Fibroblast of villous mesenchyme (primary cell): Measurements from ENCODE around the gene MADCAM1. TPM values are rescaled to one million over a fixed set of nuclear protein-coding genes. Genes with fewer than 3 reads are reported as not detected.
A peak's percentile ranks its signal among the peaks of the same experiment; 100 is the strongest.

Source experiments
- DNase-seq: peaks from one replicate; pipeline ENCODE4 v3.0.0-alpha.2; 2010; ENCODE audit warnings: low read depth
- H3K4me3 ChIP-seq: 2 replicates; pipeline ENCODE4 v1.5.1; 2011; ENCODE audit warnings: low read depth, mild to moderate bottlenecking, low read length
- CTCF ChIP-seq: IDR thresholded peaks from 2 replicates; pipeline ENCODE4 v1.5.1; 2012; ENCODE audit warnings: low read depth, mild to moderate bottlenecking, low read length; ENCODE audit not compliant: insufficient read depth
- total RNA-seq: library from RNA; depleted of rRNA; stranded (reverse); fragments of >200 nt; gene quantifications from 2 replicates; pipeline ENCODE4 v1.2.3, GENCODE V29; 2012

MADCAM1 gene
- total RNA-seq, 1 donor: under 0.01 TPM

DNA sequence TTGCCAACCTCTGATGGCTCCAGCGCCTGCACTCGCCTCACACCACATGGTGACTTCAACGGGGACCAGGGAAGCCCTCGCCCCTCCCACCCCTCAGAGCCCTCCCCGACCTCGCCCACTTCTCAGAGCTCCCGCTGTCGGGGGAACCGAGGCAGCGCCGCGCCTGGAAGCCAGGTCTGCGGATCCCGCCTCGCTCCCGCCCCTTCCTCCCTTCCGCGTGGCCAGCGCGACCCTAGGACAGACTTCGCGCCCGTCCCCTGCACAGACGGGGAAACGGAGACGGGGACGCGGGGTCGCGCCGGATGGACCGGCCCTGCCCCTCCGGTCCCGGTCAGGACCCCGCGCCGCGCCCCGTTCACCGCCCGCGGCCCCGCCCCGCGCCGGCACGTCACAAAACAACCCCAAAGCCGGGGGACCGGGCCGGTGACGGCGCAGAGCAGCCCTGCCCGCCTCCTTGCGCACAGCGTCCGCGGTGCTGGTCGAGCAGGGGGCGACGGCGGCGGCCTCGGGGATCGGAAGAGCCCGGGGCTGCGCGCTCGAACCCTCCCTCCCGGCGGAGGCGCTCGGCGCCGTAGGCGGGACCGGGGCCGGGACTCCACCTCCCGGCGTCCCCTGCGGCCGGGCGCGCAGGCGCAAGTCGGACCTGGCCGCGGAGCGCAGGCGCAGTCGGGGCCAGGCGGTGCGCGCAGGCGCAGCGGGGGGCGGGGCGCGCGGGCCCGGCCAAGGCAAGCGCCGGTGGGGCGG, 34.9 kb downstream of the MADCAM1 start:
- peak; percentile 82 for DNase-seq
- TF ChIP-seq CTCF: no peak
- H3K4me3 ChIP-seq: peak overlapping the region; percentile 93

DNA sequence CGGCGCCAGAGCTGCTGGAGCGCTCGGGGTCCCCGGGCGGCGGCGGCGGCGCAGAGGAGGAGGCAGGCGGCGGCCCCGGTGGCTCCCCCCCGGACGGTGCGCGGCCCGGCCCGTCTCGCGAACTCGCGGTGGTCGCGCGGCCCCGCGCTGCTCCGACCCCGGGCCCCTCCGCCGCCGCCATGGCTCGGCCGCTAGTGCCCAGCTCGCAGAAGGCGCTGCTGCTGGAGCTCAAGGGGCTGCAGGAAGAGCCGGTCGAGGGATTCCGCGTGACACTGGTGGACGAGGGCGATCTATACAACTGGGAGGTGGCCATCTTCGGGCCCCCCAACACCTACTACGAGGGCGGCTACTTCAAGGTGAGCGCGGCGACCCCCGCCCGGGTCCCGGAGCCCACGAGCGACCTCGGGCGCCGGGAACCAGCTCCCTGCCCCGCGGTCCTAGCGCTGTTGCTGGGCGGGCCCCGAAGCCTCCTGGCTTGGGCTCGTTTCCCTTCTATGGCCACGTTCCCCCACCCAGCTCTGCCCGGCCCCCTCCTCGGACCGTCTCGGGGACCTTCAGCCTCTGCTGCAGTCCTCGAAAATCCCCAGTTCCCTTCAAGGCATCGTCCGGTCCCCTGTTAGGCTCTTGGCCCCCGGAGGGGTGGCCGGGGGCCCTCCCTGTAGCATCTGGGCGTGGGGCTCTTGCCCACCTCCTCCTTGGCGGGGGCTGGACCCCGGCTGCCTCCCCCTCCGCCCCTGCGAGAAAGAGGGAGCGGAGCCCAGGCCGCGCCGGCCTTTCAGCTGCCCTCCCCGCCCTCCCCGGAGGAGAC, 35.7 kb downstream of the MADCAM1 start, which contains the start of gene CDC34:
TSS of gene CDC34 (plus strand) at position 8 of the 808 bp plus-strand sequence. CDS start at position 180, 172 bp downstream.
- no peak for DNase-seq
- TF ChIP-seq CTCF: no peak
- peak within 1 kb of the TSS; percentile 93 for H3K4me3 ChIP-seq

- peak; percentile 81 for DNase-seq
- TF ChIP-seq CTCF: peak; percentile 62
- peak overlapping the region; percentile 93 for H3K4me3 ChIP-seq
These were observed 36.5 kb downstream of the MADCAM1 start for GRCh38 chr19:532561-533363.

GRCh38 chr19:533364-534058, 37.2 kb downstream of the MADCAM1 start:
- peak overlapping the region; percentile 93 for H3K4me3 ChIP-seq
- no peak for DNase-seq
- no peak for TF ChIP-seq CTCF

DNA sequence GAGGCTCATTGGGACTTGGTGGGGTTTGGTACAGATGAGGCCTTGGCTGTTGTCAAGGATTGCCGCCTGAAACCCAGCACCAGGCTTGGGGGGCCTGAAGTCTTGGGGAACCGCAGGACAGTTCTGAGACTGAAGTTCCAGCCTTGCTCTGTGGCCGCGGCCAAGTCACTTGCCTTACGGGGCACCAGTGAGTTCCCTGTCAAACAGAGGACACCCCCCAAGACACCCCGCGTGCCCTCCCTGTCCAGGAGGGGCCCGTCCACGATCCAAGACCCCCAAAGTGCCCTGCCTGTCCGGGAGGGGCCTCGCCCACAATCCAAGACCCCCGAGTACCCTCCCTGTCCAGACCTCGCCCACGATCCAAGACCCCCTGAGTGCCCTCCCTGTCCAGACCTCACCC, 37.8 kb downstream of the MADCAM1 start:
- H3K4me3 ChIP-seq: peak overlapping the region; percentile 93
- no peak for DNase-seq
- no peak for TF ChIP-seq CTCF
